HepG2 (cell line): Measurements from ENCODE around the gene STX1B. TPM values are rescaled to one million over a fixed set of nuclear protein-coding genes. Genes with fewer than 3 reads are reported as not detected.

ENCODE experiments used
- ATAC-seq: fragments of 200-7000 bp; cut with Tn5 transposase; 3 replicates; pipeline ENCODE4 v1.9.1; 2020; ENCODE audit warnings: mild to moderate bottlenecking, moderate library complexity
- BruUV-seq: library from RNA; stranded (reverse); fragments of 400-500 nt; replicated peaks from 2 replicates; lab custom pipeline; 2021; lab: Mats Ljungman, UMichigan
- CTCF ChIA-PET: fragments of 300-600 bp; formaldehyde crosslinking; extraction: SDS; loops from one replicate; lab custom pipeline; 2021; ENCODE audit warnings: low total read pairs, inconsistent platforms, low intra/inter-chr PET ratio; lab: Yijun Ruan, JAX
- POLR2A ChIA-PET: fragments of 350-600 bp; sonication (Branson Sonifier 250); formaldehyde crosslinking; loops from one replicate; lab custom pipeline; 2020; ENCODE audit warnings: antibody characterized with exemption, inconsistent platforms; lab: Yijun Ruan, JAX
- DNase-seq: peaks from one replicate; pipeline ENCODE4 v3.0.0-alpha.2; 2015; ENCODE audit warnings: low spot score
- FAIRE-seq: peaks from 3 replicates; lab custom pipeline; 2011; peaks lifted over from hg19 to GRCh38; lab: Jason Lieb, UNC
- H2AFZ ChIP-seq: one replicate; pipeline ENCODE4 v1.6.1; 2011; ENCODE audit warnings: low read length, inconsistent platforms
- H3K27ac ChIP-seq: fragments of 300-600 bp; 3 replicates; pipeline ENCODE4 v1.8.0; 2011; ENCODE audit warnings: mixed run types, mild to moderate bottlenecking, mixed read lengths, low read length, inconsistent platforms; ENCODE audit not compliant: insufficient read depth; ENCODE audit errors: extremely low read length
- H3K27me3 ChIP-seq, 2 experiments: fragments of 200-600 bp in 1 of 2; 2 replicates in 1 of 2; 3 replicates in 1 of 2; pipeline versions ENCODE4 v1.6.0 to v1.8.0; 2011; ENCODE audit warnings: low read length in 2 of 2, mild to moderate bottlenecking in 2 of 2, moderate library complexity in 2 of 2, inconsistent platforms in 1 of 2; ENCODE audit not compliant: insufficient read depth in 2 of 2, control insufficient read depth in 1 of 2
- H3K36me3 ChIP-seq, 2 experiments: fragments of 200-600 bp in 1 of 2; replicated peaks in 1 of 2; 2 replicates in 1 of 2; 3 replicates in 1 of 2; pipeline versions ENCODE4 v1.5.1 to v1.8.0; 2011; ENCODE audit warnings: low read length in 2 of 2, inconsistent platforms in 1 of 2; ENCODE audit not compliant: insufficient read depth in 2 of 2, control insufficient read depth in 1 of 2
- H3K4me1 ChIP-seq: 2 replicates; pipeline ENCODE4 v1.5.1; 2012; ENCODE audit warnings: low read length, inconsistent platforms; ENCODE audit not compliant: insufficient read depth
- H3K4me2 ChIP-seq: 2 replicates; pipeline ENCODE4 v1.6.0; 2011; ENCODE audit warnings: low read depth, low read length, inconsistent platforms
- H3K4me3 ChIP-seq, 3 experiments: fragments of 200-600 bp in 1 of 3; sonication (generic), shearing (Covaris generic) in 1 of 3; replicated peaks in 1 of 3; 2 replicates each; pipeline ENCODE4 v1.5.1; 2011 to 2016; ENCODE audit warnings: low read length in 3 of 3, inconsistent platforms in 2 of 3, low read depth in 2 of 3, mild to moderate bottlenecking in 2 of 3, control low read depth in 1 of 3, mixed read lengths in 1 of 3; ENCODE audit not compliant: insufficient read depth in 1 of 3
- H3K79me2 ChIP-seq: one replicate; pipeline ENCODE4 v1.6.1; 2011; ENCODE audit warnings: low read length, inconsistent platforms; ENCODE audit not compliant: insufficient read depth
- H3K9ac ChIP-seq: 2 replicates; pipeline ENCODE4 v1.6.0; 2011; ENCODE audit warnings: mild to moderate bottlenecking, low read depth, low read length, inconsistent platforms; ENCODE audit not compliant: insufficient read depth
- H3K9me3 ChIP-seq: 2 replicates; pipeline ENCODE4 v1.5.1; 2012; ENCODE audit warnings: mild to moderate bottlenecking, low read length
- H4K20me1 ChIP-seq: 2 replicates; pipeline ENCODE4 v1.6.0; 2011; ENCODE audit warnings: inconsistent platforms, mild to moderate bottlenecking, low read length, moderate library complexity; ENCODE audit not compliant: insufficient read depth
- BCL6 ChIP-seq: IDR thresholded peaks from 2 replicates; pipeline ENCODE4 v1.6.1; 2016; ENCODE audit warnings: missing genetic modification reagents, missing compliant biosample characterization
- CHD4 ChIP-seq: fragments of 200-600 bp; sonication (generic); IDR thresholded peaks from 2 replicates; pipeline ENCODE4 v1.7.0; 2017; ENCODE audit warnings: mild to moderate bottlenecking, low read length, borderline replicate concordance
- EHMT2 ChIP-seq: fragments of 200-600 bp; sonication (generic); IDR thresholded peaks from 2 replicates; pipeline ENCODE4 v1.7.0; 2017; ENCODE audit warnings: antibody characterized with exemption, low read depth, low read length, borderline replicate concordance
- ETV5 ChIP-seq: IDR thresholded peaks from 2 replicates; pipeline ENCODE4 v1.6.1; 2018; ENCODE audit warnings: missing biosample characterization, missing genetic modification reagents, inconsistent platforms, borderline replicate concordance
- FOXJ3 ChIP-seq: sonication (generic); formaldehyde crosslinking; IDR thresholded peaks from 2 replicates; pipeline ENCODE4 v1.4.0; 2020; ENCODE audit warnings: missing genetic modification reagents, mild to moderate bottlenecking, borderline replicate concordance
- NFYC ChIP-seq: IDR thresholded peaks from 2 replicates; pipeline ENCODE4 v1.6.1; 2016; ENCODE audit warnings: missing genetic modification reagents, missing compliant biosample characterization
- WIZ ChIP-seq: sonication (generic); formaldehyde crosslinking; IDR thresholded peaks from 2 replicates; pipeline ENCODE4 v1.5.1; 2020; ENCODE audit warnings: mild to moderate bottlenecking, missing genetic modification reagents
- ZNF205 ChIP-seq: IDR thresholded peaks from 2 replicates; pipeline ENCODE4 v1.6.1; 2018; ENCODE audit warnings: missing biosample characterization, missing genetic modification reagents
- ZSCAN21 ChIP-seq: sonication (generic); formaldehyde crosslinking; IDR thresholded peaks from 2 replicates; pipeline ENCODE4 v1.8.0; 2022; ENCODE audit warnings: mild to moderate bottlenecking, missing genetic modification reagents, moderate library complexity, borderline replicate concordance
- WGBS: methylation state at CpG from one replicate; pipeline ENCODE4 v1.1.6; 2017; ENCODE audit warnings: low lambda C conversion rate; 5-methylcytosine and 5-hydroxymethylcytosine counted together
- in situ Hi-C: cut with HindIII; loops from 2 replicates; pipeline ENCODE4 v1.10.0; 2017; ENCODE audit warnings: low pct_unique_long_range_greater_than_20kb; ENCODE audit not compliant: extremely low pct_ligation_motif_present
- intact Hi-C: fragments of 100-400 bp; cut with micrococcal nuclease; formaldehyde crosslinking; loops from one replicate; pipeline ENCODE4 v1.10.0; 2022; ENCODE audit not compliant: unreplicated experiment
- polyA plus RNA-seq, 8 experiments: library from polyadenylated mRNA; depleted of rRNA in 3 of 8; stranded (reverse) in 7 of 8; unstranded in 1 of 8; fragments of >200 nt; fragmentation: Illumina TruSeq in 4 of 8; extraction: Trizol in 4 of 8; gene quantifications; 2 replicates each; pipeline versions ENCODE4 v1.2.1 to v1.2.3, GENCODE V29; 2011 to 2016; ENCODE audit warnings: low read depth in 4 of 8, missing spikeins in 1 of 8, mixed read lengths in 1 of 8; ENCODE audit not compliant: insufficient read depth in 1 of 8
- total RNA-seq, 5 experiments: library from RNA; depleted of rRNA; stranded (reverse); fragments of >200 nt; fragmentation: Illumina TruSeq; extraction: Trizol; gene quantifications; 2 replicates each; pipeline ENCODE4 v1.2.3, GENCODE V29; 2016; ENCODE audit warnings: low read depth in 1 of 5
- TF ChIP-seq, protein P1 (sequence below): sonication (generic); formaldehyde crosslinking; IDR thresholded peaks from 2 replicates; pipeline ENCODE4 v1.4.0; 2020; ENCODE audit warnings: missing genetic modification reagents
- TF ChIP-seq, protein P2 (sequence below): IDR thresholded peaks from 2 replicates; pipeline ENCODE4 v1.6.1; 2012; ENCODE audit warnings: low read length, improper control_type of control experiment
- TF ChIP-seq, protein P3 (sequence below): sonication (generic); formaldehyde crosslinking; IDR thresholded peaks from 2 replicates; pipeline ENCODE4 v1.4.0; 2020; ENCODE audit warnings: low read depth, mild to moderate bottlenecking, missing genetic modification reagents
- TF ChIP-seq, protein P4 (sequence below): IDR thresholded peaks from 2 replicates; pipeline ENCODE4 v1.4.0; 2020; ENCODE audit warnings: mild to moderate bottlenecking, missing genetic modification reagents

STX1B gene
- total and polyA plus RNA-seq, 2 of the 13 experiments (the other 11 are each of a cell fraction or from before 2014, with no cell fraction given): 2.1 to 3.0 TPM

DNA sequence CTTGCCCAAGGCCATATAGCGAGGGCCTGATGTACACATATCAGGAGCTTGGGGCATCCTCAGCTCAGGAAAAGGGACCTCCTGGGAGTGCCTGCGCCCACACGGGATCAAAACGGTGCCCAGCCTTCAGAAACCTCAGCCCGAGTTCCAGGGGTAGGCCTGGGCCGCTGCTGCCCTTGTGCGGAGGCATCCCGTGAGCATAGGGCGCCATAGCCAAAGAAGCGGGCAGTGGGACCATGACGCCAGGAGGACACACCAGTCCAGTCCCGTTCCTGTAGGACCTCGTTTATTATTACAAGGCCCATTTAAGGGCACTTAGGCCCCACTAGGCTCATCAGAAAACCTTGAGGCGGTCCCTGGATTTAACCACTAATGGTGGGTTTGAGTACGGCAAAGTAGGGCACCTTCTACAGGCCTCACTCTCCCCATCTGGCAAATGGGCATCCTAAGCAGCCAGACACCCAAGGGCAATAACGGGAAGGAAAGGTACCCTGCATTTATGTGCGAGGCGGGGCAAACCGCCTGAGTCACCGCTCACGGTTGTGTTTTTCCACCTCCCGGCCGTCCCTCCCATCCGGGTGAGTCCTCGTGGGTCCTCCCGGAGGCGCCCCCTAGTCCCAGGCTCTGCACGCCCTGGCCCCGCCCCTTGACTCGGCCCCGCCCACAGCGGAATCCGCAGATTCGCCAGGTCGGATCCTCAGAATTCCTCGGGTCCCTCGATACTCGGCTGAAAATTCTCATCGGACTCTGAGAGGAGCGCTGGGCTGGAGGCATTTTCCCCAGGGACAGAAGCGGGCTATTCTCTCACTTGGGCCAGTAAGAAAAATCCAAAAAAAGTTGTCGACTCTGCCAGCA lies 53.6 kb downstream of the STX1B start:
- in situ Hi-C loops (no loop called here), intact Hi-C loops (loop anchor here (10.0 kb wide), 2 partner anchors 138 to 188 kb away; partner anchors contain the start of gene VKORC1)
- Histone ChIP-seq H2AFZ (peak overlapping the region; percentile 81), H3K9ac (peak overlapping the region; percentile 100), H3K27ac (peak overlapping the region; percentile 97), H3K79me2 (peaks cover 15% of the 10 kb centered on the region), H3K9me3 (no peaks in the 10 kb centered on the region), H3K4me1 (peaks cover 60% of the 10 kb centered on the region), H3K4me3 (peak overlapping the region; percentile 84 to 98 (median 93)), H3K4me2 (peak overlapping the region; percentile 80), H4K20me1 (peaks cover 5% of the 10 kb centered on the region; the same call in 1 of the 2 replicates), H3K36me3 (peaks cover 18 to 30% of the 10 kb centered on the region in 2 experiments), H3K27me3 (no peaks in the 10 kb centered on the region; a peak in 1 of 5 replicates)
- 26% methylated on average over 35 of the region's 42 CpGs for WGBS
- POLR2A ChIA-PET: interaction anchor here (0.7 to 1.4 kb wide), 2 partner anchors 15 to 209 kb away, joined by 3 to 5 read pairs; partner anchors contain the start of gene PHKG2
- ATAC-seq: peak; percentile 51
- peak; percentile 48 for FAIRE-seq
- peak; percentile 92 for DNase-seq
- CTCF ChIA-PET: no interaction called here
- TSS peak; percentile 84 for BruUV-seq
- TF ChIP-seq EHMT2 (no peak), WIZ (CRISPR knock-in tag) (peak; percentile 73; the same call in 1 of the 2 replicates), ETV5 (CRISPR knock-in tag) (peak; percentile 49; the same call in 1 of the 2 replicates), ZSCAN21 (CRISPR knock-in tag) (no peak), BCL6 (CRISPR knock-in tag) (no peak), FOXJ3 (CRISPR knock-in tag) (peak; percentile 57; the same call in 1 of the 2 replicates), NFYC (CRISPR knock-in tag) (no peak), ZNF205 (no peak), CHD4 (peak; percentile 100)
- TF ChIP-seq, protein P1, sequence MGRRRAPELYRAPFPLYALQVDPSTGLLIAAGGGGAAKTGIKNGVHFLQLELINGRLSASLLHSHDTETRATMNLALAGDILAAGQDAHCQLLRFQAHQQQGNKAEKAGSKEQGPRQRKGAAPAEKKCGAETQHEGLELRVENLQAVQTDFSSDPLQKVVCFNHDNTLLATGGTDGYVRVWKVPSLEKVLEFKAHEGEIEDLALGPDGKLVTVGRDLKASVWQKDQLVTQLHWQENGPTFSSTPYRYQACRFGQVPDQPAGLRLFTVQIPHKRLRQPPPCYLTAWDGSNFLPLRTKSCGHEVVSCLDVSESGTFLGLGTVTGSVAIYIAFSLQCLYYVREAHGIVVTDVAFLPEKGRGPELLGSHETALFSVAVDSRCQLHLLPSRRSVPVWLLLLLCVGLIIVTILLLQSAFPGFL (CRISPR knock-in tag): no peak
- TF ChIP-seq, protein P2, sequence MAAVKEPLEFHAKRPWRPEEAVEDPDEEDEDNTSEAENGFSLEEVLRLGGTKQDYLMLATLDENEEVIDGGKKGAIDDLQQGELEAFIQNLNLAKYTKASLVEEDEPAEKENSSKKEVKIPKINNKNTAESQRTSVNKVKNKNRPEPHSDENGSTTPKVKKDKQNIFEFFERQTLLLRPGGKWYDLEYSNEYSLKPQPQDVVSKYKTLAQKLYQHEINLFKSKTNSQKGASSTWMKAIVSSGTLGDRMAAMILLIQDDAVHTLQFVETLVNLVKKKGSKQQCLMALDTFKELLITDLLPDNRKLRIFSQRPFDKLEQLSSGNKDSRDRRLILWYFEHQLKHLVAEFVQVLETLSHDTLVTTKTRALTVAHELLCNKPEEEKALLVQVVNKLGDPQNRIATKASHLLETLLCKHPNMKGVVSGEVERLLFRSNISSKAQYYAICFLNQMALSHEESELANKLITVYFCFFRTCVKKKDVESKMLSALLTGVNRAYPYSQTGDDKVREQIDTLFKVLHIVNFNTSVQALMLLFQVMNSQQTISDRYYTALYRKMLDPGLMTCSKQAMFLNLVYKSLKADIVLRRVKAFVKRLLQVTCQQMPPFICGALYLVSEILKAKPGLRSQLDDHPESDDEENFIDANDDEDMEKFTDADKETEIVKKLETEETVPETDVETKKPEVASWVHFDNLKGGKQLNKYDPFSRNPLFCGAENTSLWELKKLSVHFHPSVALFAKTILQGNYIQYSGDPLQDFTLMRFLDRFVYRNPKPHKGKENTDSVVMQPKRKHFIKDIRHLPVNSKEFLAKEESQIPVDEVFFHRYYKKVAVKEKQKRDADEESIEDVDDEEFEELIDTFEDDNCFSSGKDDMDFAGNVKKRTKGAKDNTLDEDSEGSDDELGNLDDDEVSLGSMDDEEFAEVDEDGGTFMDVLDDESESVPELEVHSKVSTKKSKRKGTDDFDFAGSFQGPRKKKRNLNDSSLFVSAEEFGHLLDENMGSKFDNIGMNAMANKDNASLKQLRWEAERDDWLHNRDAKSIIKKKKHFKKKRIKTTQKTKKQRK: no peak
- TF ChIP-seq, protein P3, sequence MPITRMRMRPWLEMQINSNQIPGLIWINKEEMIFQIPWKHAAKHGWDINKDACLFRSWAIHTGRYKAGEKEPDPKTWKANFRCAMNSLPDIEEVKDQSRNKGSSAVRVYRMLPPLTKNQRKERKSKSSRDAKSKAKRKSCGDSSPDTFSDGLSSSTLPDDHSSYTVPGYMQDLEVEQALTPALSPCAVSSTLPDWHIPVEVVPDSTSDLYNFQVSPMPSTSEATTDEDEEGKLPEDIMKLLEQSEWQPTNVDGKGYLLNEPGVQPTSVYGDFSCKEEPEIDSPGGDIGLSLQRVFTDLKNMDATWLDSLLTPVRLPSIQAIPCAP (CRISPR knock-in tag): no peak
- TF ChIP-seq, protein P4, sequence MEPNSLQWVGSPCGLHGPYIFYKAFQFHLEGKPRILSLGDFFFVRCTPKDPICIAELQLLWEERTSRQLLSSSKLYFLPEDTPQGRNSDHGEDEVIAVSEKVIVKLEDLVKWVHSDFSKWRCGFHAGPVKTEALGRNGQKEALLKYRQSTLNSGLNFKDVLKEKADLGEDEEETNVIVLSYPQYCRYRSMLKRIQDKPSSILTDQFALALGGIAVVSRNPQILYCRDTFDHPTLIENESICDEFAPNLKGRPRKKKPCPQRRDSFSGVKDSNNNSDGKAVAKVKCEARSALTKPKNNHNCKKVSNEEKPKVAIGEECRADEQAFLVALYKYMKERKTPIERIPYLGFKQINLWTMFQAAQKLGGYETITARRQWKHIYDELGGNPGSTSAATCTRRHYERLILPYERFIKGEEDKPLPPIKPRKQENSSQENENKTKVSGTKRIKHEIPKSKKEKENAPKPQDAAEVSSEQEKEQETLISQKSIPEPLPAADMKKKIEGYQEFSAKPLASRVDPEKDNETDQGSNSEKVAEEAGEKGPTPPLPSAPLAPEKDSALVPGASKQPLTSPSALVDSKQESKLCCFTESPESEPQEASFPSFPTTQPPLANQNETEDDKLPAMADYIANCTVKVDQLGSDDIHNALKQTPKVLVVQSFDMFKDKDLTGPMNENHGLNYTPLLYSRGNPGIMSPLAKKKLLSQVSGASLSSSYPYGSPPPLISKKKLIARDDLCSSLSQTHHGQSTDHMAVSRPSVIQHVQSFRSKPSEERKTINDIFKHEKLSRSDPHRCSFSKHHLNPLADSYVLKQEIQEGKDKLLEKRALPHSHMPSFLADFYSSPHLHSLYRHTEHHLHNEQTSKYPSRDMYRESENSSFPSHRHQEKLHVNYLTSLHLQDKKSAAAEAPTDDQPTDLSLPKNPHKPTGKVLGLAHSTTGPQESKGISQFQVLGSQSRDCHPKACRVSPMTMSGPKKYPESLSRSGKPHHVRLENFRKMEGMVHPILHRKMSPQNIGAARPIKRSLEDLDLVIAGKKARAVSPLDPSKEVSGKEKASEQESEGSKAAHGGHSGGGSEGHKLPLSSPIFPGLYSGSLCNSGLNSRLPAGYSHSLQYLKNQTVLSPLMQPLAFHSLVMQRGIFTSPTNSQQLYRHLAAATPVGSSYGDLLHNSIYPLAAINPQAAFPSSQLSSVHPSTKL (CRISPR knock-in tag): 0 out of 2 replicates have a peak, but pooled peaks have one; percentile 29
